GM13976 (cell line): Measurements from ENCODE around the gene CEACAM7.
"Not testable (repeated sequence)": the region's sequence is repeated elsewhere in the genome, so short reads cannot be mapped to it uniquely, and the experiment has no call there.

Experiments used
- DNase-seq: peaks from one replicate; pipeline ENCODE4 v3.0.0; 2012; ENCODE audit warnings: low spot score
- in situ Hi-C: fragments of 300-500 bp; cut with MboI; formaldehyde crosslinking; loops from one replicate; pipeline ENCODE4 v1.12.0; 2022; ENCODE audit warnings: low sequenced_read_pairs, mixed read lengths, inconsistent platforms; ENCODE audit not compliant: unreplicated experiment
- TF ChIP-seq, protein P1 (sequence below): IDR thresholded peaks from 2 replicates; pipeline ENCODE4 v1.5.1; 2012; ENCODE audit warnings: borderline replicate concordance, mild to moderate bottlenecking; ENCODE audit not compliant: insufficient read depth; ENCODE audit errors: extremely low read depth, missing control alignments, control extremely low read depth

Gene CEACAM7

DNA sequence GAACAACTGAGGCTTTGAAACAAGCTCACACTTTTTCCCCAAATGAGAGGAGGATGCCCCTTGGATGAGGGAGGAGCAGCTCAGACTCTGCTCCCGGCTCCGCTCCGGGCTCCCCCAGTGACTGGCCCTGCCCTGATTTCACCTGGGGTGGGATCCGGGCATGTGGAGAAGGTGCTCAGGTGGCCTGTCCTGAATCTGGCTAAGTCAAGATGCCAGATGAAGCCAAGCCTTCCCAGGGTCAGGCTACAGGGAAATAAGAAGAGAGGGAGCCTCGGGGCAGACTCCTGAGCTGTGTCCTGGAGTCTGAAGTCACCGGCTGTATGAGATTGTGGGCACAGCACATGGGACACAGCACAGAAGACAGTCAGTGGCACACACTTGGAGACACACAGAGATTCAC, 30.7 kb upstream of the CEACAM7 start:
- TF ChIP-seq, protein P1, sequence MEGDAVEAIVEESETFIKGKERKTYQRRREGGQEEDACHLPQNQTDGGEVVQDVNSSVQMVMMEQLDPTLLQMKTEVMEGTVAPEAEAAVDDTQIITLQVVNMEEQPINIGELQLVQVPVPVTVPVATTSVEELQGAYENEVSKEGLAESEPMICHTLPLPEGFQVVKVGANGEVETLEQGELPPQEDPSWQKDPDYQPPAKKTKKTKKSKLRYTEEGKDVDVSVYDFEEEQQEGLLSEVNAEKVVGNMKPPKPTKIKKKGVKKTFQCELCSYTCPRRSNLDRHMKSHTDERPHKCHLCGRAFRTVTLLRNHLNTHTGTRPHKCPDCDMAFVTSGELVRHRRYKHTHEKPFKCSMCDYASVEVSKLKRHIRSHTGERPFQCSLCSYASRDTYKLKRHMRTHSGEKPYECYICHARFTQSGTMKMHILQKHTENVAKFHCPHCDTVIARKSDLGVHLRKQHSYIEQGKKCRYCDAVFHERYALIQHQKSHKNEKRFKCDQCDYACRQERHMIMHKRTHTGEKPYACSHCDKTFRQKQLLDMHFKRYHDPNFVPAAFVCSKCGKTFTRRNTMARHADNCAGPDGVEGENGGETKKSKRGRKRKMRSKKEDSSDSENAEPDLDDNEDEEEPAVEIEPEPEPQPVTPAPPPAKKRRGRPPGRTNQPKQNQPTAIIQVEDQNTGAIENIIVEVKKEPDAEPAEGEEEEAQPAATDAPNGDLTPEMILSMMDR: no peak
- in situ Hi-C loops: no loop called here
- no peak for DNase-seq

DNA sequence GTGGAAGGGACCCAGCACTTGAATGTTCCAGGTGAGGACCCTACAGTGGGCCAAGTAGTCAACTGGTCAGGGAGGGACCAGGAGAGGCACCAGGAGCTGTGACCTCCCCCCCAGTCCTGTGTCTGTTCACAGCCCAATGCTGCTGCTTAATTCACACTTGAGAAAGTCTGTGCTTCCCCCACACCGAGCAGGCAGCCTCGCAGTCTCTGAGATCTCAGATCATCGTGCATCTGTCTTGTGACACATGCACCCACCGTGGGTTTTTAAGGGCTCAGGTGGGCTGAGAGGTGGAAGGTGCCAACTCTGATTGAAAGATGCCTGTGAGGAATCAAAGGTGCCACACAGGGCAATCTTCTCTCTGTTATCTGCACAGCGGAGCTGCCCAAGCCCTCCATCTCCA, 26.5 kb upstream of the CEACAM7 start:
- in situ Hi-C loops: no loop called here
- TF ChIP-seq, protein P1: no peak
- DNase-seq: no peak

DNA sequence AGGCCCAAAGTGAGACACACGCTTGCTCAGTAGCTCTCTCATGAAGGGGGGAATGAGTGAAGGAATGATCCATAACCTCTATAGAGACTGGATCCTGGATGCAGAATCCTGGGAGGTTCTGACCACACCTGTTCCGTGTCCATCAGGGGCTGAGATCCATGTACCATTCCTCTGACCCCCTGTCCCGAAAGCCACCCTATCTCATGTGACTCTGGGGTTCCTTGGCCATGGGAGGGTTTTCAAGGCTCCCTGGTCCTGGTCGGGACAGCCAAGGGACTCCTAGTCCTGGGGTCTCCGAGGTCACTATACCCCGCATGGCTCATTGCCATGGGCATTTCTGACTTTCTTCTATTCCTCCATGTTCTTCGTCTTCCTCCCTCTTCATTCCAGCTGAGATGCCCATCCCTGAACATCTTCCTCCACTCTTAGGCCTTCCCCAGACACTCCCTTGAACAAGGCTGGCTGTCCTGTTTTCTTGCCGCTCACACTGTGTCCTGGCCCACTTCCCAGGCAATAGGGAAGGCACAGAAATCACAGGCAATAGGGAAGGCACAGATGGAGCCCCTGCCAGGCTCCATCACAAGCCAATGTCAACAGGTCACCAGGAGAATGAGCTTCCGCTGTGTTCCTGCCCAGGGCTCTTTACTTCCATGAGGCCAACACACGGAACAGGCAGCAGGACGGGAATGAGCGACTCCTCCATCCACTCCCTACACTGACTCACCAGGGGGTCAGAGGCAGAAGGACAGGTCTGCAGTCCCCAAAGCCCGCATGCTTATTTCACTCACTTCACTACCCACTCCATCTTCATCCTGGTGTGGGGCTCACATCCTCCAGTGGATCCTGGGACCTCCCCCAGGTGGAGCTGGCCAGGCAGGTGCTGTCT, 23.5 kb upstream of the CEACAM7 start:
- no peak for DNase-seq
- in situ Hi-C loops: no loop called here
- TF ChIP-seq, protein P1: no peak

DNA sequence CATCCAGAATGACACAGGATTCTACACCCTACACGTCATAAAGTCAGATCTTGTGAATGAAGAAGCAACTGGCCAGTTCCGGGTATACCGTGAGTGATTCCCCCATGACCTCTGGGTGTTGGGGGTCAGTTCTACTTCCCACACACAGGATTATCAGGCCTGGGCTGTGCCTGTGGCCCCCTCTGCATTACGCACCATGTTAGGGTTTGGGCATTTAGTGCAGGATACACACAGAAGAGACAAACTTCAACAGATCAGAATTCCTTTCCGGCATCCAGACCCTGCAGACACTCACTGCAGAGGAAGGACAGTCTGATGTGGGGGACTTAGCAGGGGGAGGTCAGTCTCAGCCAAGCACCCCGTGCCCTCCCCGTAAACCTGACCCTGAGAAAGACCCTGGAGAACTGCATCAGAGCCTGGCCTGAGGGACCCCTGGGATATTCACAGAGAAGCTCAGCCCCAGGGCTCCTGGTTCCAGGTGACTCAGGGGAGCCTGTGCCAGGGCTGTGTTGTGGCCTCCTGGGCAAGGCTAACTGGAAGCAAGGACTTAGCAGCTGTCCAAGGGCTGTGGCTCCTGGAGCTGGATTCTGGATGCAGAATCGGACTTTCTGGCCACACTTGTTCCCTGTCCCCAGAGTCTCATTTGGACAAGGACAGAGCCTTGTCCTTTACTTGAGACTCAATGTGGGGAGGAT, 22.0 kb upstream of the CEACAM7 start:
- no peak for DNase-seq
- TF ChIP-seq, protein P1: no peak
- in situ Hi-C loops: no loop called here

DNA sequence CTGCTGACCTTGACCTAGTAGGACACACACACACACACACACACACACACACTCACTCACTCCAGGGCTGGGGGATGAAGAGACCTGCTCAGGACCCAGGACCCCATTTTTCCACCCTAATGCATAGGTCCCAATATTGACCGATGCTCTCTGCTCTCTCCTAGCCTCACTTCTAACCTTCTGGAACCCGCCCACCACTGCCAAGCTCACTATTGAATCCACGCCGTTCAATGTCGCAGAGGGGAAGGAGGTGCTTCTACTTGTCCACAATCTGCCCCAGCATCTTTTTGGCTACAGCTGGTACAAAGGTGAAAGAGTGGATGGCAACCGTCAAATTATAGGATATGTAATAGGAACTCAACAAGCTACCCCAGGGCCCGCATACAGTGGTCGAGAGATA, 21.4 kb upstream of the CEACAM7 start:
- in situ Hi-C loops, DNase-seq: not testable (repeated sequence)

DNA sequence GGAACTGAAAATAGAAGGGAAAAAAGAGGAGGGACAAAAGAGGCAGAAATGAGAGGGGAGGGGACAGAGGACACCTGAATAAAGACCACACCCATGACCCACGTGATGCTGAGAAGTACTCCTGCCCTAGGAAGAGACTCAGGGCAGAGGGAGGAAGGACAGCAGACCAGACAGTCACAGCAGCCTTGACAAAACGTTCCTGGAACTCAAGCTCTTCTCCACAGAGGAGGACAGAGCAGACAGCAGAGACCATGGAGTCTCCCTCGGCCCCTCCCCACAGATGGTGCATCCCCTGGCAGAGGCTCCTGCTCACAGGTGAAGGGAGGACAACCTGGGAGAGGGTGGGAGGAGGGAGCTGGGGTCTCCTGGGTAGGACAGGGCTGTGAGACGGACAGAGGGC, 20.4 kb upstream of the CEACAM7 start, which contains the start of gene CEACAM5:
Gene CEACAM5, plus strand, starts transcription at position 146 of the 400 bp plus-strand sequence. Its CDS starts 106 bp downstream, at position 252.
- in situ Hi-C loops: no loop called here
- no peak for DNase-seq
- TF ChIP-seq, protein P1: no peak

DNA sequence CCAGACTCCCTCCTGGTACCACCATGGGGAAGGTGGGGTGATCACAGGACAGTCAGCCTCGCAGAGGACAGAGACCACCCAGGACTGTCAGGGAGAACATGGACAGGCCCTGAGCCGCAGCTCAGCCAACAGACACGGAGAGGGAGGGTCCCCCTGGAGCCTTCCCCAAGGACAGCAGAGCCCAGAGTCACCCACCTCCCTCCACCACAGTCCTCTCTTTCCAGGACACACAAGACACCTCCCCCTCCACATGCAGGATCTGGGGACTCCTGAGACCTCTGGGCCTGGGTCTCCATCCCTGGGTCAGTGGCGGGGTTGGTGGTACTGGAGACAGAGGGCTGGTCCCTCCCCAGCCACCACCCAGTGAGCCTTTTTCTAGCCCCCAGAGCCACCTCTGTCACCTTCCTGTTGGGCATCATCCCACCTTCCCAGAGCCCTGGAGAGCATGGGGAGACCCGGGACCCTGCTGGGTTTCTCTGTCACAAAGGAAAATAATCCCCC, 19.9 kb upstream of the CEACAM7 start:
- in situ Hi-C loops: no loop called here

More for the DNA sequence above, 19.9 kb upstream of the CEACAM7 start:
- DNase-seq: no peak
- TF ChIP-seq, protein P1: no peak
